ENCODE results near the gene DCTN4. TPM values are rescaled to one million over a fixed set of nuclear protein-coding genes. Genes with fewer than 3 reads are reported as not detected.

Gene DCTN4
- total and polyA plus RNA-seq, 9 of the 15 experiments (the other 6 are each of a cell fraction or from before 2014, with no cell fraction given), result 20.4 to 64.9 (median 49.9) TPM

GRCh38 chr5:150765799-150766169, 7.0 kb upstream of the DCTN4 start:
- 54% methylated on average over 1 of the region's 1 CpG for WGBS (ENCODE audit: insufficient coverage, low coverage, missing lambda C conversion rate)
- Histone ChIP-seq H3K9ac (ENCODE audit: insufficient read depth in 1 of 2, low read depth in 2 of 2, low read length in 2 of 2) (no peak overlapping the region), H3K4me2 (ENCODE audit: insufficient read depth, low read length) (no peak overlapping the region), H3K9me3 (replicated peaks; ENCODE audit: control insufficient read depth, insufficient read depth, low read depth, low read length) (peaks cover 7% of the 10 kb centered on the region; the same call in 1 of the 2 replicates), H3K9me1 (ENCODE audit: control insufficient read depth, insufficient read depth, low read length) (no peaks in the 10 kb centered on the region), H3K79me2 (ENCODE audit: control insufficient read depth, insufficient read depth, low read length) (no peaks in the 10 kb centered on the region), H2AFZ (ENCODE audit: low read depth, low read length) (no peak overlapping the region), H3K4me3 (no peak overlapping the region), H4K20me1 (replicated peaks; ENCODE audit: control insufficient read depth, insufficient read depth, low read length) (no peaks in the 10 kb centered on the region), H3K27me3 (ENCODE audit: control insufficient read depth in 2 of 2, insufficient read depth in 2 of 2, low read length in 2 of 2) (no peaks in the 10 kb centered on the region), H3K4me1 (replicated peaks in 1 of 2; ENCODE audit: control insufficient read depth in 2 of 2, insufficient read depth in 2 of 2, low read length in 2 of 2) (peaks cover 6 to 37% of the 10 kb centered on the region in 2 experiments; a peak in 4 of 5 replicates), H3K36me3 (ENCODE audit: control insufficient read depth, insufficient read depth, low read length) (no peaks in the 10 kb centered on the region; the same call in 2 of the 3 replicates), H3K27ac (ENCODE audit: extremely low read depth, low read depth, low read length) (no peak overlapping the region)
- FAIRE-seq (no peak), DNase-seq (ENCODE audit: extremely low read depth in 1 of 4, low spot score in 3 of 4) (no peak), ATAC-seq (no peak)
- ChIA-PET POLR2A (no interaction called here), CTCF (ENCODE audit: low intra/inter-chr PET ratio) (no interaction called here)
- no peak for TF ChIP-seq MAFG (tag; conservative IDR thresholded peaks at IDR 0.05)
- no peak for TF ChIP-seq E4F1 (CRISPR knock-in tag; IDR thresholded peaks at IDR 0.05; ENCODE audit: borderline replicate concordance)
- no peak for TF ChIP-seq MCM5 (IDR thresholded peaks at IDR 0.05; ENCODE audit: low read depth)
- no peak for TF ChIP-seq XRCC5 (IDR thresholded peaks at IDR 0.05; ENCODE audit: low read depth, low read length)
- TF ChIP-seq SAFB (IDR thresholded peaks at IDR 0.05; ENCODE audit: borderline replicate concordance, low read depth, low read length), result no peak
- no peak for TF ChIP-seq ATF2 (CRISPR knock-in tag; IDR thresholded peaks at IDR 0.05)
- no peak for TF ChIP-seq KLF16 (IDR thresholded peaks at IDR 0.05)
- no peak for TF ChIP-seq ZNF778 (CRISPR knock-in tag; IDR thresholded peaks at IDR 0.05)
- no peak for TF ChIP-seq HDAC8 (tag; IDR thresholded peaks at IDR 0.05)
- TF ChIP-seq ZNF23 (CRISPR knock-in tag; IDR thresholded peaks at IDR 0.05), result no peak
- no peak for TF ChIP-seq PREB (CRISPR knock-in tag; IDR thresholded peaks at IDR 0.05)
- TF ChIP-seq SMAD2 (IDR thresholded peaks at IDR 0.05; ENCODE audit: low read depth, low read length), result no peak
- TF ChIP-seq KLF10 (CRISPR knock-in tag; IDR thresholded peaks at IDR 0.05), result no peak
- TF ChIP-seq SMARCB1 (IDR thresholded peaks at IDR 0.05; ENCODE audit: insufficient read length, low read depth), result no peak
- intact Hi-C loops (cut with micrococcal nuclease) (no loop called here), in situ Hi-C loops (cut with MboI) (no loop called here)
- no TSS peak for BruUV-seq (replicated peaks)
